A549 (cell line): ENCODE measurements around the gene RAB11FIP4.

Source experiments
- CTCF ChIP-seq: fragments of >200 bp; sonication (Bioruptor Twin); formaldehyde crosslinking; IDR thresholded peaks from 3 replicates; pipeline ENCODE4 v1.5.1; 2016
- EP300 ChIP-seq, 2 experiments: fragments of >200 bp; sonication (Bioruptor Twin); formaldehyde crosslinking; IDR thresholded peaks; 2 replicates in 1 of 2; 3 replicates in 1 of 2; pipeline ENCODE4 v1.6.1; 2016 to 2017
- RAD21 ChIP-seq, 2 experiments: fragments of >200 bp in 1 of 2; sonication (Bioruptor Twin) in 1 of 2; formaldehyde crosslinking in 1 of 2; IDR thresholded peaks in 1 of 2; conservative IDR thresholded peaks in 1 of 2; 2 replicates in 1 of 2; 3 replicates in 1 of 2; pipeline ENCODE4 v1.6.1; 2012 to 2018; ENCODE audit warnings: inconsistent platforms in 1 of 2
- SMC3 ChIP-seq: fragments of >200 bp; sonication (Bioruptor Twin); formaldehyde crosslinking; IDR thresholded peaks from 3 replicates; pipeline ENCODE4 v1.6.1; 2018; ENCODE audit warnings: inconsistent platforms
- ZNF302 ChIP-seq: fragments of 250-450 bp; sonication (Bioruptor Pico); IDR thresholded peaks from 2 replicates; pipeline ENCODE4 v1.9.0; 2021; ENCODE audit warnings: inconsistent platforms, mild to moderate bottlenecking, moderate library complexity

GRCh38 chr17:31390748-31391495, 553 bp upstream of the RAB11FIP4 start:
- TF ChIP-seq ZNF302 (CRISPR knock-in tag) (no peak), CTCF (no peak), EP300 (IDR thresholded peaks at IDR 0.05) (no peak), SMC3 (no peak), RAD21 (conservative IDR thresholded peaks at IDR 0.05 in 1 of 2, IDR thresholded peaks at IDR 0.05 in 1 of 2) (no peak)
